Measurements from ENCODE around the gene MYO9B.
"Not testable (repeated sequence)": the region's sequence is repeated elsewhere in the genome, so short reads cannot be mapped to it uniquely, and the experiment has no call there.

Gene MYO9B

GRCh38 chr19:17144771-17145170, 69.2 kb downstream of the MYO9B start:
- not testable (repeated sequence) for DNase-seq (ENCODE audit: low read depth)

GRCh38 chr19:17145546-17146497, 70.2 kb downstream of the MYO9B start:
- DNase-seq (ENCODE audit: low read depth), result no peak

- DNase-seq (ENCODE audit: low read depth), result no peak
Observed at GRCh38 chr19:17148130-17148529, 72.6 kb downstream of the MYO9B start.

- DNase-seq (ENCODE audit: low read depth), result no peak
Observed at GRCh38 chr19:17149393-17150135, 74.0 kb downstream of the MYO9B start.

- DNase-seq (ENCODE audit: low read depth), result no peak
Observed at GRCh38 chr19:17153996-17154395, 78.4 kb downstream of the MYO9B start.

GRCh38 chr19:17155251-17155650, 79.7 kb downstream of the MYO9B start:
- DNase-seq (ENCODE audit: low read depth), result no peak

- no peak for DNase-seq (ENCODE audit: low read depth)
Observed at GRCh38 chr19:17156296-17156946, 80.8 kb downstream of the MYO9B start.

GRCh38 chr19:17156947-17157302, 81.3 kb downstream of the MYO9B start:
- no peak for DNase-seq (ENCODE audit: low read depth)

- DNase-seq (ENCODE audit: low read depth), result no peak
Observed at GRCh38 chr19:17158584-17158983, 83.0 kb downstream of the MYO9B start.

- DNase-seq (ENCODE audit: low read depth), result no peak
Observed at GRCh38 chr19:17159466-17160393, 84.2 kb downstream of the MYO9B start.

GRCh38 chr19:17160908-17161307, 85.3 kb downstream of the MYO9B start:
- no peak for DNase-seq (ENCODE audit: low read depth)

- DNase-seq (ENCODE audit: low read depth), result not testable (repeated sequence)
Observed at GRCh38 chr19:17162131-17162530, 86.6 kb downstream of the MYO9B start.

- no peak for DNase-seq (ENCODE audit: low read depth)
Observed at GRCh38 chr19:17162580-17162979, 87.0 kb downstream of the MYO9B start.

GRCh38 chr19:17163652-17164051, 88.1 kb downstream of the MYO9B start:
- no peak for DNase-seq (ENCODE audit: low read depth)

GRCh38 chr19:17164639-17165038, 89.1 kb downstream of the MYO9B start:
- DNase-seq (ENCODE audit: low read depth), result no peak

- no peak for DNase-seq (ENCODE audit: low read depth)
Observed at GRCh38 chr19:17165715-17166114, 90.1 kb downstream of the MYO9B start.

GRCh38 chr19:17170538-17171297, 95.1 kb downstream of the MYO9B start:
- no peak for DNase-seq (ENCODE audit: low read depth)

GRCh38 chr19:17171874-17172273, 96.3 kb downstream of the MYO9B start:
- no peak for DNase-seq (ENCODE audit: low read depth)

GRCh38 chr19:17172624-17173345, 97.2 kb downstream of the MYO9B start:
- DNase-seq (ENCODE audit: low read depth), result no peak

- no peak for DNase-seq (ENCODE audit: low read depth)
Observed at GRCh38 chr19:17178291-17178690, 102.7 kb downstream of the MYO9B start.

Data from activated T-helper 9 cell treated with anti-CD3 and anti-CD28 coated beads, Interleukin-2, amount 50 U/mL, for 16 hours (primary cell).